SK-N-MC (cell line): ENCODE data around the gene ELMO2.

Experiments
- DNase-seq: peaks from one replicate; pipeline ENCODE4 v3.0.0-alpha.2; 2011; ENCODE audit warnings: low read depth, low spot score
- H3K27ac ChIP-seq: fragments of 200-600 bp; sonication (generic); 2 replicates; pipeline ENCODE4 v1.5.1; 2016; ENCODE audit warnings: mixed run types
- H3K36me3 ChIP-seq: fragments of 200-600 bp; sonication (generic); 2 replicates; pipeline ENCODE4 v1.6.1; 2017; ENCODE audit warnings: antibody characterized with exemption, low read length, mixed read lengths; ENCODE audit not compliant: insufficient read depth
- H3K4me3 ChIP-seq: fragments of 200-600 bp; sonication (generic); 2 replicates; pipeline ENCODE4 v1.5.1; 2016
- H3K9ac ChIP-seq: fragments of 200-600 bp; sonication (generic); 2 replicates; pipeline ENCODE4 v1.8.0; 2017; ENCODE audit warnings: mixed run types, mixed read lengths; ENCODE audit not compliant: insufficient read length
- H3K9me3 ChIP-seq: fragments of 200-600 bp; sonication (generic); 2 replicates; pipeline ENCODE4 v1.6.1; 2017; ENCODE audit warnings: low read depth, mild to moderate bottlenecking, antibody characterized with exemption, low read length, moderate library complexity, mixed read lengths
- EZH2 ChIP-seq: fragments of 200-600 bp; sonication (generic); IDR thresholded peaks from one replicate; pipeline ENCODE4 v1.6.1; 2017; ENCODE audit warnings: antibody characterized with exemption
- FOXP2 ChIP-seq: optimal IDR thresholded peaks from 2 replicates; pipeline ENCODE3; 2011; ENCODE audit warnings: mild to moderate bottlenecking, moderate library complexity; ENCODE audit not compliant: insufficient read depth; ENCODE audit errors: extremely low read length, control extremely low read depth
- POLR2AphosphoS5 ChIP-seq: IDR thresholded peaks from 2 replicates; pipeline ENCODE4 v1.6.1; 2012; ENCODE audit warnings: mild to moderate bottlenecking, low read depth, low read length, borderline replicate concordance

Gene ELMO2

DNA sequence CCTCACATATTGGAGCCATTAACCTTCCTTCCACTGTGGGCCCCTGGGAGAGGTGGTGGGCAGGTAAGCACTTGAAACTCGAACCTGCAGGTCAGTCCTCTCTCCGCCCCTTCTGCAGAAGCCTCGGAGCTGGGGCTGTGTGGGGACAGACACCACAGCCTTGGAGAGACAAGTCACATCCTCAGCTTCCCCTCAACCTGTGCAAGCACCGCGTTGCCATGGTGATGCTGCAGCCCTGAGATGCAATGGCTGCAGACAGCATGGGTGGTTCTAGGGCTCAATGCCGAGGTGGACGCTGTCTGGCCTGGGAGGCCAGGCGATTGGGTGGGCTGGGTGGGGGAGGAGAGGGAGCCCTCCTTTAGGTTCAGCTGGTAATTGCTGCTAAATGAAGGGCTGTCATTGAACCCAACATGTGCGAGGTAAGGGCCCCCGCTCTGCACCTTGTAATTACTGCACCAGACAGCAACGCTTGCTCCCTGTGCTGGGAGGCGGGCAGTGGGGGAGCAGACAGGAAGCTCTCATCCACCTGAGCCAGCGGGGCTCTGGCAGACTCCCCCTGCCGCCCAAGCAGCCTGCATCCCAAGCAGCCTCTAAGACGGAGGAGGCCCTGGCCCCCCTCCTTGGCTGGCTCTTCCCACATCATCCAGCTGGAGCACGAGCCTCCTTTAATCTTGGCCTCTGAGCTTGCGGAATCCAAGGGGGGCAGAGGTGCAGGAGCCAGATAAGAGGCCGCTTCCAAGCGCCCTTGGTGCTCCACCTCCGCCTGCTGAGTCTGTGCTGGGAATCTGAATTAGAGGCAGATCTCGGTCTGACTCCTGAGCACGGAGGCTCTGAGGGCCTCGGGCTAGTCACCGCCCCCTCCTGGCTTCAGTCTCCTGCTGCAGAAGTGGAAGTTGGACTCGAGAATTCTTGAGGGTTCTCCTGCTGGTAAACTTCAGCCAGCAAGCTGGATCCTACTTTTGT is 58.3 kb downstream of the ELMO2 start:
- Histone ChIP-seq H3K9ac (no peak overlapping the region), H3K36me3 (no peaks in the 10 kb centered on the region), H3K4me3 (no peak overlapping the region), H3K27ac (no peak overlapping the region), H3K9me3 (no peaks in the 10 kb centered on the region)
- no peak for TF ChIP-seq POLR2AphosphoS5
- TF ChIP-seq EZH2: no peak
- TF ChIP-seq FOXP2: no peak
- no peak for DNase-seq

DNA sequence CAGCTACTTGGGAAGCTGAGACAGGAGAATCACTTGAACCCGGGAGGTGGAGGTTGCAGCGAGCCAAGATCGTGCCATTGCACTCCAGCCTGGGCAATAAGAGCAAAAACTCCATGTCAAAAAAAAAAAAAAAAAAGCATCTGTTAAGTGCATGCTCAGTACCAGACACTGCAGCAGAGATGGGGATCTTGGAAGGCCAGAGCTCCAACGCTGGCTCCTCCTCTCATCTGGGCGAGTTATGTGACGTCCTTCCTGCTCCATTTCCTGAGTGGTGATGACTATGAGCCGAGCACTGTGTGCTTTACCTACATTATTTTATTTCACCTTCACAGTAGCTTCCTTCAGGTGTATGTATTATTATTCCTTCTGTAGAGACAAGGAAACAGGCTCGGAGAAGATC is 59.6 kb downstream of the ELMO2 start:
- no peaks in the 10 kb centered on the region for H3K36me3 ChIP-seq
- no peak overlapping the region for H3K9ac ChIP-seq
- H3K9me3 ChIP-seq: no peaks in the 10 kb centered on the region
- TF ChIP-seq FOXP2: no peak
- no peak for TF ChIP-seq EZH2
- TF ChIP-seq POLR2AphosphoS5: no peak
- no peak overlapping the region for H3K27ac ChIP-seq
- DNase-seq: no peak
- H3K4me3 ChIP-seq: no peak overlapping the region

DNA sequence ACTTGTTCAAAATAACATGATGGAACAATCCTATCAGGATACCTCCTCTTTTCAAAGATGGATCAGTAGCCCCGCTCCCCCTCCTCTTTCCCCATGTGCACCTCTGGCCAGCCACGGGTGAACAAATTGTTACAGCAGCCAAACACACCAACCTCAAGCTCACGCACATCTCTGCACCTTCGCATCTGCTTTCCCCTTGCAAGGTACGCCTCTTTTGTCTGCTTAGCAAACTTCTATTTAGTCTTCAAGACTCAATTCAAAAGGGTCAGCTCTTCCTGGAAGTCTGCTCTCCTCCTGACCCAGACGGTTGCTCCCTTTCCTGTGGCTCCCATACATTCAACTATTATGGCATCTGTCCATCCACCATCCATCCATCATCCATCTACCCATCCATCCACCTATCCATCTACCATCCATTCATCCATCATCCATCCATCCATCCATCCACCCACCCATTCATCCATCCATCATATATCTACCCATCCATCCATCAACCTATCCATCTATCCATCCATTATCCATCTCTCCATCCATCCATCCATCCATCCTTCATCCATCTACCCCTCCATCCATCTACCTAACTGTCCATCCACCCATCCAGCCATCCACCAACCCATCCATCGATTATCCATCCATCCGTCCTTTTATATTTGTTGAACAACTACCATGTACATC is 61.8 kb downstream of the ELMO2 start:
- Histone ChIP-seq H3K9ac (no peak overlapping the region), H3K9me3 (no peaks in the 10 kb centered on the region), H3K36me3 (no peaks in the 10 kb centered on the region), H3K4me3 (no peak overlapping the region), H3K27ac (no peak overlapping the region)
- TF ChIP-seq POLR2AphosphoS5: no peak
- TF ChIP-seq EZH2: no peak
- TF ChIP-seq FOXP2: no peak
- no peak for DNase-seq

DNA sequence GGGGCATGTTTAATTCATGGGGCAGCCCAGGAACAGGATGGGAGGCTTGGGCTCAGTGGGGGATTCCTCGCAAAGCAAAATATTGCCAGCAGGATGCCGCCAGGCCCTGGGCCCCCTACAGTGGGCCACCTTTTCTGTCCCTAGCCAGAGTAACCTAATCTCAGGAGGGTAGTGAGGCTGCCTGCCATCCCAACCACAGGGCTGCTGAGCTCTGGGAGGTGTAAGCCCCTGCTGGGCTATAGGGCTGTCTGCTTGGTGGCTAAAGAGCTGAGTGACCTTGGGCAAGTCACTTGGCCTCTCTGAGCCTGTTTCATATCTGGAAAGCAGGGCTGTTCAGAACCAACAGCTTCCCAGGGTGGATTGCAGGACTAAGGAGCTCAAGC is 62.4 kb downstream of the ELMO2 start:
- no peak for DNase-seq
- H3K36me3 ChIP-seq: no peaks in the 10 kb centered on the region
- no peak overlapping the region for H3K9ac ChIP-seq
- no peaks in the 10 kb centered on the region for H3K9me3 ChIP-seq
- no peak overlapping the region for H3K4me3 ChIP-seq
- no peak overlapping the region for H3K27ac ChIP-seq
- TF ChIP-seq POLR2AphosphoS5 (no peak), FOXP2 (no peak), EZH2 (no peak)

DNA sequence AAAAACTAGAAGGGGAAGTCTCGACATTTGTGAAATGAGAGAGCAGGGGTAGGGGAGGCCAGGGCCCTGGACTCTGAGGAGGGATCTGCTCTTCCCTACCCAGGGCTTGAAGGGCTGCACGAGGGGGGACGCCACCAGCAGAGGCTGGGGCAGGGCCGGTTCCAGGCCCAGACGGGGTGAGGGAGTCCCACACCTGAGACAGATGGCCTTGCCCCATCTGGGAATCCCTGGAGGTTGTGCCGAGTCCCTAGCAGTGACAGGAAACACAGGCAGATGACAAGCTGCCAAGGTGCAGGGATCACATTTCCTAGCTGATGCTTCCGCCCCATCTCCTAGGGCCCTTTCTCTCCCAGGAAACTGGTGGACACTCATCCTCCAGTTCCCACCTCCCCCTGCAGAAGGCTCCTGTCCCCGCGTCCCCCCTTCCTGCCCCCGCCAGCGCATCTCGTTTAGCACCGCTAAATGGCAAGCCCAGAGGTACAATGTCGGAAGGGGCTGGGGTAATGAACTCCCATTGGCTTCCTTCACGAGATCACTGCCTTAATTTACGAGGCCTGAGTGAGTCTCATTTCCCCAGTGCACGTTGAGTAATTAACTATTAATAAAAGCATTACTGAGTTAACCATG is 63.0 kb downstream of the ELMO2 start:
- Histone ChIP-seq H3K9me3 (no peaks in the 10 kb centered on the region), H3K9ac (no peak overlapping the region), H3K27ac (no peak overlapping the region), H3K4me3 (no peak overlapping the region), H3K36me3 (no peaks in the 10 kb centered on the region)
- no peak for DNase-seq
- TF ChIP-seq EZH2 (no peak), POLR2AphosphoS5 (no peak), FOXP2 (no peak)

DNA sequence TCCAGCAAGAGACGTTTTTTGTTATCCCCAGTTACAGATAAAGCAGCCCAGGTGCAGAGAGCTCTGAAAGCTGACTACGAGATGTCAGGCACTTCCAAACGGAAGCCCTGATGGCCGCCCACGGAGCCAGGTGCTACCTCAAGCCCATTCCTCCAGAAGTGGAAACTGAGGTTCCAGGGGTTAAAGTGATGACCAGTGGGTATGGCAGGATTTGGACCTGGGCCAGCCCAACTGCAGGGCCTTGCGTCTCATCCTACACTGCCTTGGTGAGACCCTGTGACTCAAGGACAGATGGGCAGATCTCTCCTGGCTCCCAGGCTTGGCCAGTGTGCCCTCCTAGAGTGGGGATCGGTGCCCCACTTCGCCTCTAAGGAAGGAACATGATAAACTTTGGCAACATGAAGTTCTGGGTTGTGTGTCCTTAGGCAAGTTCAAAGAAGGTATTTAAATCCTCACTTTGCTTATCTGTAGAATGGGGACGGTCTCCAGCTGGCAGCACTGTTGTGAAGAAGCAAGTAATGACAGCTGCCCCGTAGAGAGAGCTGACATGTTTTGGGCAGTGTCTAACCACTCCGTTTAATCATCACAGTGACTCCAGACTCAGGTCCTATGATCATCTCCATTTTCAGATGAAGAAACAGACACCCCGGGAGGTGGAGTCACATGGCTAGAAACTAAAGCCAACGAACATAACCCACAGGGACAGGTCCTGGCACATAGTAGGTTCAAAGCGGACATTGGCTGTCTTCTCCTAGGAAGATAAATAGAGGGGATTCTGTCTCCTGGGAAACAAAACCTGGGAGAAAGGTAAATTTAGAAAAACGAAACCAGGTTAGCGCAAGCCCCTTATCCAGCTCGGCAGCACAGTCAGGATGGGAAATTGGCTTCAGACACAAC is 63.7 kb downstream of the ELMO2 start:
- TF ChIP-seq FOXP2 (no peak), EZH2 (no peak), POLR2AphosphoS5 (no peak)
- H3K4me3 ChIP-seq: no peak overlapping the region
- no peak for DNase-seq
- no peaks in the 10 kb centered on the region for H3K9me3 ChIP-seq
- no peaks in the 10 kb centered on the region for H3K36me3 ChIP-seq
- H3K9ac ChIP-seq: no peak overlapping the region
- H3K27ac ChIP-seq: no peak overlapping the region

DNA sequence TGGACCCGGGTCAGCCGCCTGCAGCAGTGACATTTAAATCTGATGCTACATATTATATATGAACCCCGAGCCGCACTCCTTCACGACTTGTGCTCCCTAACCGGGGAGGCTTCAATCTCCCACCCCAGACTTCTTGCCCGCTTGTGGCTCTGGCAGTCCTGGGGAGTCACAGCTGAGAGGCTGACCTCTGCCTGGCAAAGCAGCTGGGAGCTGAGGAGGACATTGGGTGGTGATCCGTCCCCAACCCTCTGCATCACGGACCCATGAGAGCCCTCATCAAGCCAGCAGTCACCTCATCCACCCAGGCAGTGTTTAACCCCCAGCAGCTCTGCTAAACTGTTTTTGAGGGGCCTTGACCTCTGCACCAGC is 64.4 kb downstream of the ELMO2 start:
- Histone ChIP-seq H3K9me3 (no peaks in the 10 kb centered on the region), H3K4me3 (no peak overlapping the region), H3K9ac (no peak overlapping the region), H3K27ac (no peak overlapping the region), H3K36me3 (no peaks in the 10 kb centered on the region)
- TF ChIP-seq POLR2AphosphoS5: no peak
- TF ChIP-seq EZH2: no peak
- TF ChIP-seq FOXP2: no peak
- DNase-seq: no peak
